Endothelial cell of hepatic sinusoid (primary cell): ENCODE results near the gene SCN3B.

Experiments
- in situ Hi-C: cut with HindIII; loops from 2 replicates; pipeline ENCODE4 v1.10.0; 2017; ENCODE audit warnings: low sequenced_read_pairs

Gene SCN3B

GRCh38 chr11:123654566-123655081, at the start of gene SCN3B:
SCN3B (minus strand) TSS chr11:123654624; CDS start chr11:123653801, 823 bp downstream.
- in situ Hi-C loops = loop anchor here (5.0 kb wide), 1 partner anchor 38 kb away; no protein-coding TSS in a partner anchor

- in situ Hi-C loops = no loop called here
Observed at GRCh38 chr11:123702696-123703095, 48.3 kb upstream of the SCN3B start.

GRCh38 chr11:123702139-123702538, 47.7 kb upstream of the SCN3B start:
- in situ Hi-C loops = no loop called here

- in situ Hi-C loops = no loop called here
Observed at GRCh38 chr11:123700772-123701171, 46.3 kb upstream of the SCN3B start.

GRCh38 chr11:123698546-123699127, 44.2 kb upstream of the SCN3B start:
- in situ Hi-C loops = no loop called here

- in situ Hi-C loops = no loop called here
Observed at GRCh38 chr11:123696183-123696582, 41.8 kb upstream of the SCN3B start.

GRCh38 chr11:123695231-123695630, 40.8 kb upstream of the SCN3B start:
- in situ Hi-C loops = no loop called here

- in situ Hi-C loops = loop anchor here (5.0 kb wide), 1 partner anchor 37 kb away; no protein-coding TSS in a partner anchor
Observed at GRCh38 chr11:123694551-123694950, 40.1 kb upstream of the SCN3B start.

- in situ Hi-C loops = loop anchor here (5.0 kb wide), 1 partner anchor 36 kb away; no protein-coding TSS in a partner anchor
Observed at GRCh38 chr11:123692961-123693360, 38.5 kb upstream of the SCN3B start.

- in situ Hi-C loops = loop anchor here (5.0 kb wide), 1 partner anchor 33 kb away; no protein-coding TSS in a partner anchor
Observed at GRCh38 chr11:123690485-123690884, 36.1 kb upstream of the SCN3B start.

GRCh38 chr11:123684601-123685000, 30.2 kb upstream of the SCN3B start:
- in situ Hi-C loops = no loop called here

GRCh38 chr11:123683428-123684170, 29.2 kb upstream of the SCN3B start:
- in situ Hi-C loops = no loop called here

GRCh38 chr11:123682696-123683410, 28.4 kb upstream of the SCN3B start:
- in situ Hi-C loops = no loop called here

- in situ Hi-C loops = no loop called here
Observed at GRCh38 chr11:123681030-123681429, 26.6 kb upstream of the SCN3B start.

GRCh38 chr11:123678246-123678645, 23.8 kb upstream of the SCN3B start:
- in situ Hi-C loops = no loop called here

- in situ Hi-C loops = no loop called here
Observed at GRCh38 chr11:123677510-123677909, 23.1 kb upstream of the SCN3B start.

- in situ Hi-C loops = no loop called here
Observed at GRCh38 chr11:123674297-123674696, 19.9 kb upstream of the SCN3B start.

GRCh38 chr11:123672568-123672967, 18.1 kb upstream of the SCN3B start:
- in situ Hi-C loops = no loop called here

GRCh38 chr11:123671534-123671933, 17.1 kb upstream of the SCN3B start:
- in situ Hi-C loops = no loop called here

GRCh38 chr11:123670081-123670480, 15.7 kb upstream of the SCN3B start:
- in situ Hi-C loops = no loop called here

GRCh38 chr11:123665306-123665705, 10.9 kb upstream of the SCN3B start:
- in situ Hi-C loops = no loop called here
